Mucosa of gallbladder (tissue), 1 donor: ENCODE data around the gene B4GALT1. TPM values are rescaled to one million over a fixed set of nuclear protein-coding genes. Genes with fewer than 3 reads are reported as not detected.

ENCODE experiments used
- DNase-seq: peaks from one replicate; pipeline ENCODE4 v3.0.0-alpha.2; 2020; ENCODE audit warnings: low spot score
- total RNA-seq: library from RNA; stranded (reverse); gene quantifications from one replicate; pipeline ENCODE4 v1.2.1, GENCODE V29; 2021
- donor health status: DM: no; HTN: no; CAD: no.

The B4GALT1 gene
- total RNA-seq, 1 donor from 2014 or later = 66.8 TPM

DNA sequence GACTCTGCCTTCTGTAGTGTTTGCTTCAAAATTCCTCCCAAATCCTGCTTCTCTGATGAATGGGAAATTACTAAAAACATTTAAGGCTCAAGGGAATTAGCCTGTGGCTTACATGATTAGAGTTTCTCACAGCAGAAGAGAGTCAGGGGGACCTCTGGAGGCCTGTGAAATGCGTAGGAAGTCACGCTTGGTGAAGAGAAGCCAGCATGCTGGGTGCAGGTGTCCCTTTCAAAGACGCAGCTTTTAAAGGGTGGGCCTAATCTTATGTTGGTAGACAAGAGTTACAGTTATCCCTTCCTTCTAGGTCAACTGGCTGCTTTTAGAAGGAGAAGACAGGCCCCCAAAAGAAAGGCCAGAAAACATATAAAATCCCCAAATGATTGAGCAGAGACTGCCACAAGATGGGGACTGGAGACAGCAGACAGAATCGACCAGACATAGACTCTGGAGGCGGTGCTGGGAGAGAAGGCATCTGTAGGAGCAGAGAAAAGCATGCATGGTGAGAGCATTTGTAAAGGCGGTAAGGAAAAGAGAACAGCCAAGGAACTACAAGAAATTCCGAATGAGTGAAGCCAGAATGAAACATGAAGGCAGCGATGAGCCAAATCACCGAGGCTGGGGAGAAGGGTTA lies 42.3 kb downstream of the B4GALT1 start:
- no peak for DNase-seq

DNA sequence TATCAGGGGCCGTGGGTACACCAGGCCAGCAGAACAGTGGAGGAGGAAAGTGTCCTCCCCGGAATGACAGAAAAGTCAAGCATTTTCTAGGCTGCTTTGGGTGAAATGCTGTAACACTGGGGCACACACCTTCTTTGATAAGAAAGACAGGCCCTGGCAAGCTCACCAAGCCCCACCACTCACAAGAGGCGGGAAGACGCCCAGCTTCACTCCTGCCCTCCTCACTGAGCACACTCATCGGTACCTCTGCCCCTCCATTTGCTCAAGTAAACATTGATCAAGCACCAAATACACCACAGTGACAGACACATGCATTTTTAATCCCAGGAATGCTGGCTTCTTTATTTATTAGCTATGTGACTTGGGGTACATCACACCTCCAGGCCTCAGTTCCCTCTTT lies 43.1 kb downstream of the B4GALT1 start:
- DNase-seq = no peak

DNA sequence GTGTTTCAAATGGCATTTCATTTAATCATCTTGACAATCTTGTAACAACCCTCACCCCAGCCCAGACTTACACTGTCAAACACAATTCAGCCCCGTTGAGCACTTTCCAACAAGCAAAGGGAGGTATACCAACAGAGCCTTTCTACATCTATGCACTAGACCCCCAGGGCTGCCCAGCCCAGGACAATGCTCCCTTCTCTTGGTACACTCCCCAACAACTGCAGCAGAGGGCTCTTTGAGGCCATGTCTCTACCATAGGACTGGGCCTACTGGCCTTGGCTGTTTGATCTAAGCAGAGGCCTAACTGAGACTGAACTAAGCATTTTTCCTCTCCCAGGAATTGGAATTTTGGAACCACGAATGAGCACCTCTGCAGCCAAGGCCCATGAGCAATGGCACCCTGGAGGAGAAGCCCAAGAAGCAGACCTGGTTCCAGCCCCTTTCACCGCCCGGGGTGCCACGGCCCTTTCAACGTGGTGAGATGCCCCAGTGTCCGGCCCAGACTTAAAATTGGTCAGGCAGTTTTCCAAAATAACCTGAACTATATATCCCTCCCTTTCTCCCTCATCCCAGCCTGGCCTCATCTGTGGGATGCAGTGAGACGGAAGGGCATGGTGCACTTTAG lies 43.6 kb downstream of the B4GALT1 start:
- no peak for DNase-seq

DNA sequence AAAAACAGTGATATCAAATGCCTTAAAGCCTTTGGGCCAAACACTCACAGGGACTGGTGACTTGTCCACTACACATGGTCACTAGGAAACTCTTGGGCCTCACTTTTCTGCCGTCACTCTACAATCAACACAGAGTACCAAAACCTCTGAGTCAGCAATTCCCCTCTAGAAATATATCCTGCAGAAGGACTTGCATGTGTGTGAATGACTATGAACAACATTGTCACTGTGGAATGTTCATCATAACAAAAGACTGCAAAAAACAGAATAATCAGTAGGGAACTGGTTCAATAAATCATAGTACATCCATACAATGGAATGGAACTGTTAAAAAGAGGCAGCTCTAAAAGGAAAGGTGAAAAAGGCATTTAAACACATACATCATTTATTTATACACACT lies 46.5 kb downstream of the B4GALT1 start:
- DNase-seq = no peak

DNA sequence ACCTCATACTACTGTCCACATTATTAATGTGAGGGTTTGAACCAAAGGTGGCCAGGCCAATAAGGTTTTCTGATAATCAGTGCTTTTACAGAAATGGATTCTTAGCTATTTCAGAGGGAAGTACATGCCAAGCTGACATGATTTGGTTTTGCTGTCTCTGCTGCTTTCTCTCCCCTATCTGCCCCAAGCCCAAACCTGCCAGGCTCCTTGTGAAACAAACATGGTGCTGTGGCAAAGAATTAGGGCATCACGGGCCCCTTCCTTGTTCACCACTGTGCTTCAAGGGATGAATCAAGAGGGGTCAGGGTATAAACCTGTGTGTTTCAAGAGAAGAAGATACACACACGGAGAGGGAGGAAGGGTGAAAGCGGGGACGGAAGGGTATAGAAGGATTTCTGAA lies 49.3 kb downstream of the B4GALT1 start:
- DNase-seq = no peak

DNA sequence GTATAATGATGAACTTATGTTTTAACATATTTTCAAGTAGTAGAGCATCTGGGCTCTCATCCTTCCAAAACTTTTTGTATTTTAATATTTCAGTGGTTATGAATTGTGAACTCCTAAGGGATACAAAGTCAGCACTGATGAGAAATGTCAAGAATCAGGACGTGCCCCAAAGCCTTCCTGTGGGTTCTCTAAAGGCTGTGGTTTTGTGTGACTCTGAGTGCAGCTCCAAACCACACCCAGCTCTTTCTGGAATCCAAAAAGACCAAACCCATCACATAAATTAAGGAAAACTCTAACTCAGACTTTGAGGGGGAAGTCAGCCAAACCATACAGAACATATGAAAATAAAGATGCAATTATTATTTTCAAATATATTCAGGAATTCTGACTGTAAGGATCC lies 49.8 kb downstream of the B4GALT1 start:
- no peak for DNase-seq

DNA sequence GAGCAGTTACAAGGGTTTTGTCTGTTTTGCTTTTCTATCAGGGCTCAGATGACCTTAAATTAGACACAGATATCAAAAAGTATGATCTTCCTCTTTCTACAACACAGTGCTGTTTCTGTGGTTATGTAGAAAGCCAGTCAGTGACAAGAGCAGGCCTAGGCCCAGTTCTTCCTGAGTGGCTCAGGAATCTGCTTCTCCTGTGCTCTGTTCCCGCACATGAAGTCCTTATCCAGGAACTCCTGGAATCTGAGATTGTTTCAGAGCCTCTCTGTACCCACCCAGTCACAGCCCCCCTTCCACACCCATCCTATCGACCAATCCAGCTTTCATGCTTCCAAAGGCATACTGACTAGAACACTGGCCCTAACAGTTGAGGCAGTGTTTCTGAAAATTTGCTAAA lies 50.3 kb downstream of the B4GALT1 start:
- no peak for DNase-seq

DNA sequence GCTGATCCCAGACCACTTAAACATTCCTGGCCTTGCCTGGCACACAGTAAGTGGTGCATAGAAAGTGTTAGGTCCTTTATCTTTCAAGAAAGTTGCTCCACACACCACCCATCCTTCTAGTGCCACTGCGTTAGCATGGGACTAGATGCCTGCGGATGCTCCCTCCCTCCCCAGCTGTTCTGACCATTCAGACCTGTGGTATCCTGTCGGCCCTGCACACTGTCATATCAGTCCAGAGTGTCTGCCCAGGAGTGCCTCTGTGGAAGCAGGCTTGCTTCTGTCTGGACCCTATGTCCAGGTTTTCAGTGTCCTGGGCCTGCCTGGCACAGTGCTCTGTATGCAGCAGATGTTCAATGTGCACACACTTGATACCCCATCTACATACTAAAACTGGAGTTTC lies 52.4 kb downstream of the B4GALT1 start:
- DNase-seq = no peak

DNA sequence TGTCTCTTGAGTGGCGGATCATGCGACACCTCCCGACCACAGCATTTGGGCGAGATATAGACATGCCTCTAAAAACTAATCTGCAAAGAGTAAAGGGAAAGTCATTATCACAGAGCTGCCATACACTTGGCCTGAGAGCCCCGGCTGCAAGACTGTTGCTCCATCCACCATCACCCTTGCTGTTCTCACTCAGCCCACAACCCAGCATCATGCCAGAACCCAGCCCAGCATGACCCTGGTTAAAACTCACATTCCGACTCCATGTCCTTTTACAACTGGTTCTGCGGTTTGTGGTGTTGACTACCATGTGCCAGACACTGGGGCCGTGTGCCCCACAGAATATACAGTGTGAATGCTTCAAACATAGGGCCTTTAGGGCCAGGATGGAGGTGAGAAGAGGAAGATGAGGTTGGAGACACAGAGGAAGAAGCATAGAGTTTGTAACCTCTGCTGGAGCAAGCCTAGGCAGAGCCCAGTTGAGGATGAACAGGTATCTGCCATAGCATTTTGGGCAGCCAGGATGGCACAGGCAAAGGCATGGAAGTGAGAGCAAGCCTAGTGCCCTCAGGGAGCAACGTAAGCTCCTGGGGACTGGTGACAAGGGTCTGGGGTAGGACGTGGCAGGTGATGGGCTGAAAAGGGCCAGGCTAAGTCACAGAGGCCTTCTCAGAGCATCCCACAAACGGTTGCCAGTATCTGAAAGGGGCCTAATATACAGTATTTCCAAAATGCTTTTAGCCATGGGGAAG lies 53.2 kb downstream of the B4GALT1 start:
- no peak for DNase-seq

DNA sequence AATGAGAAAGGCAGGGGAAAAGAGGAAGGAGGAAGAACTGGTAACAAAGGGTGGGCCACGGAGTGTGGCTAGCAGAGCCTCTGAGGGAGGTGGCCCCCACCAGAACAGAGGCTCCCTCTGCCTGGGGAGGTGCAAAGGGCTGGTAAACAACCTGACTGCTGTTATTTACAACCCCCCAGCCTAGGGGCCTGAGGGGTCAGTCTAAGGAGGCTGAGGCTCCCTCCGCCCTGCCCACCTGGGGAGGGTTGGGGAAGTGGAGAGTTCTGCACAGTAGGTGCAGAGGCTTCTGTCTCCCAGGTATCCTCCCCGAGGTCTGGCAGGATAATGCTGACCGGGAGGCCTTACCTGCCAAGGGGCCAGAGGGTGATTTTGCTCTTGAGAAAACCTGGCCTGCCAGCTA lies 55.0 kb downstream of the B4GALT1 start:
- no peak for DNase-seq

DNA sequence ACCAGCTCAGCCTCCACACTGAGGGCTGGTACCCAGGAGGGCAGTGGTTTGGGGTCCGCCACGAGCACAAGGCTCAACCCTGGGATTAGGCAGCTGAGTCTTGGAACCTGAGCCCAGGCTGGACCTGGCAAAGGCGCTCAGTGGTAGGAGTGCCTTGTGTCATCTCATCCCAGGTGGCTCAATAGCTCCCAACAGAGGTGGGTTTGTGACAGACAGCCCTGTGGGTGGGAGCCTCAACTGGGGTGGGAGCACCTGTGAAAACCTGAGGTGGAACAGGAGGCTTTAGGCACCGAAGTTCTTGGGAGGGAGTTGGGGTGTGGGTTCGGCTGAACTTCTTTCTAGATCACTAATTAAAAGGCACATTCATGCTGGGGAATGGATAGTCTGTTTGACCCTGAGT lies 55.5 kb downstream of the B4GALT1 start:
- no peak for DNase-seq

DNA sequence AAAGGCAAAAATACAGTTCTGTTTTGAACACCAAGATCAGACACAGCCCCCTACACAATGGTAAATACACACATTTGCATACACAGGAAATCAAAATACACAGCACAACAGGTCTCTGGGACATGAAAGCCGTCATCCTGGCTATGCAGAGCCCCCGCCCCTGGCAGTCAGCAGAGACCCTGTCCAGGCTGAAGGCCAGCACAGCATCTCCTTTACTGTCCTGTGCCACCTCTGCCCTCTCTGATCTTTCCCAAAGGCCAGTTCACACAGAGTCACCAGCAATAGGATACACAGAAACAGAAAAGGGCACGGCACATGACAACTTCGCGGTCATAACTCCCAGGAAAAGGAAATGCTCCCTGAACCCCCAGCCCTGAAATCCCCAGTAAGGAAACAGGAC lies 56.5 kb downstream of the B4GALT1 start:
- no peak for DNase-seq

DNA sequence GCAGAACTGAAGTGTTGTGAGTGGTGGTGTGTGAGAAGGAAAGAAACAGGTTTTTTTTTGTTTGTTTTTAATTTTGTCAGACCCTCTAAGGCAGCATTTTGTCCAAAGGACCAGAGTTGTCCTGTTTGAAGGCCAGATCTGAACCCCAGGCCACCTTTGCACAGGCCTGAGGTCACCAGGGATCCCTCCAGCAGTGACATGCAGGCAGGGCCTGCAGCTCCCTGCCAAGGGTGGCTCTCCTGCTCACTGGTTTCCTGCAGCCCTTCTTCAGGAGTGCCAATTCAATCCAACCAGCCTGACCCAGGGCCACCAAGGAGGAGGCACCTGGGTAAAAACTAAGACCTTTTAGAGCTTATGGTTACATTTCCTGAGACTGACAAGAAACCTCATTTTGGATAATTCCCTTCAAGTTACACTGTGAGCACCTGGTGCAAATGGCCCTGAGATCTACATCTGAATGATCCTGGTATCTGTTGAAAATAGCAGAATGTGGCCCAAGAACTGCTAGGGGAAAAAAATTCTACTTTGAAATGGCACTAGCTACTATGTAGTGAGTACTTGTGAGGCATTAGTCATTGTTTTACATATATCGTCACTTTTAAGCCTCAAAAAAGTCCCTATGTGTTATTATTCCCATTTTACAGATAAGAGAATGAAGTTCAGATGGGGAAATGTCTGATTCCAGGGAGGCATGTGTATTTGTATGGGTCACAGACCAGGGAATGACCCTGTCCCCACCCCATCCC lies 57.1 kb downstream of the B4GALT1 start:
- no peak for DNase-seq

DNA sequence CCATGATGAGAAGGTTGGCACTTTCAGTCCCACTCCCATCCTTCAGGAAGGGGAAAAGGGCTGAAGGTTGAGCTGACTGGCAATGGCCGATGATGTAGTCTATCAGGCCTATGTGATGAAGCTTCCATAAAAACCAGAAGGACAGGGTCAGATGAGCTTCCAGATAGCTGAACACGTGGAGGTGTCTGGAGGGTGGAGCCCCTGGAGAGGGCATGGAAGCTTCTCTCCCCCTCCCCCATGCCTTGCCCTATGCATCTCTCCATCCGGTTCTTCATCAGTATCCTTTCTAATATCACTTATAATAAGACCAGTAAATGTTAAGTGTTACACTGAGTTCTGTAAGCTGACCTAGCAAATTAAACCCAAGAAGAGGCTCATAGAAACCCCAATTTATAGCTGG lies 58.0 kb downstream of the B4GALT1 start:
- no peak for DNase-seq

DNA sequence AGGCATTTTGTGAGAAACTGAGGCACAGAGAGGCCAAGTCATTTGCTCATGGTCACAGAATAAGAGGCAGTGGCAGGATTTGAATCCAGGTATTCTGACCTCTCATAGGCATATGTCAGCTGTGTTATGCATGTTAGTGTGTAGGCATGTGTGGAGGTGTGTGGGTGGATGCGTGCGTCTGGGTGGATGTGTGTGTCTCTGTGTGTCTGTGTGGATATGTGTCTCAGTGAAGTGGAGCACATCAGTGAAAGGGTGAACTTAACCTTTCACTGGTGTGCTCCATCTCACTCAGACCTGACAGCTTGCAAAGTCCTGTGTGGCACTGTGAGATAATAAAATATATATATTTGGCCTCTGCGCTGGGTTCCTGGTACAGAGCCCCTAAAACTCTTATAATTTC lies 58.7 kb downstream of the B4GALT1 start:
- DNase-seq = no peak

DNA sequence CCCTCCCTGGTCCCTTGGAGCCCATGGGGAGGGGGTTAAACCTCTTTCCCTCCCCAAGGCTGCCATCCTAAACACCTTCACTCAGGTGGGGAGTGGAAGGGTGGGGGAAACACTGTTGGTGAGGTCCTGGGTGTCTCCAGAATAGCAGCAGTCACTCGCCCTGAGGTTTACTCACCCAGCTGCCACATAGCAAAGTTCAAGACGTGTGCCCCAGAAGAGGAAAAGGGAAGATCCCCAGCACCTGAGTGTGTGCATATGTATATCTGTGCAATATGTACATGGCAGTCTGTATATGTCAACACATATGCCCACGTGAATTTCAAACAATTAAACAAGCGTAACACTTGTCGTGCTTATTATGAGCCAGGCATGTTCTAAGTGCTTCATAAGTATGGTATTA lies 59.4 kb downstream of the B4GALT1 start:
- DNase-seq = no peak

DNA sequence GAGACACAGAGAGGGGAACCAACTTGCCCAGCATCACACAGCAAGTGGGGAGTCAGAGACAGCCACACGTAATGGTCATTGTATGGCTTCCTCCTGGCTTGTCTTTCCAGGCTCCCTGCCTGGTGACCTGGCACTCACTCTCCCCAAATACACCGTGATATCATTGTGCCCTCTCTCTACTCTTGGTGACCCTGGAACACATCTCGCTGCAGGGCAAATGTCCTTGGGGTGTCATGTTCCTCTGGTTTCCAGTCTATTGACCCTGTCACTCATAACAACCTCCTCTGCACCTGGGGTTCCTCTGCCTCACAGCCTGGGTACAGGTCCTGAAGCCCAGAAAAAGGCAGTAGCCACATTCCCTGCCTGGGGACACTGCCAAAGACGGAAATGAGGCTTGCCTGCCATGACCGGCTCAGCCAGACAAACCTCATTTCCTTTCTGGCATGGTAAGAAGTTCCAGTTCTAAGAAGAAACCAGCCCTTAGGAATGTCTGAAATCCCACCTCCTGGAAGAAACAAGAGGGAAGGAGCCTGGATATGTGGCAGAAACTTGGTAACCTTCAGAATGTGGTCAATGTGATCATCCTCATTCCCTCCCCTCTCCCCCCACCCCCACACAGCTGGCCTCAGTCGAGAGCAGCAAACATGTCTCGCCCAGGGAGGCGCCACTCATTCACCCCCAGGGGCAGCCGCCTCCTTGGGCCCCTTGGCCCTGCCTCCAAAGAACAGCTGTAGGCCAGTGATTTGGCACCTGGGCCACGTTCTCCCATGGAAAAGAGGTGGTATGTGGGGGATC lies 60.1 kb downstream of the B4GALT1 start:
- DNase-seq = peak; percentile 29

DNA sequence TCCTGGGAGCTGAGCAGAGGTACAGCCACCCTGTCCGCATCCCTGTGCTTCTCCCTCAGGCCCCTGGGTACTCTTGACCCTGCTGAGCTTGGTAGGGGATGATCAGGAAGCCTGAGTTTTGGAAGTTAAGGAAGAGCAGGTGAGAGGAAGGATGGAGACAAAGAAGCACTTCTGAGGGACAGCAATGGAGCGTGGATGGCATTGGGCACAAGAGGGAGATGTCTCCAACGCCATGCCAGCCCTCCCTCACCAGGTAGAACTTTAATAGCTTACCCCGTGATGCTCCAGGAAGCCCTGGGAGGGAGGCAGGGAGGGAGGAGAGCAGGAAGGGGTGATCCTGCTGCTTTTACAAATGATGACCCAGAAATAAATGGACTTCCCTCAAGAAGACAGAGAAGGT lies 60.8 kb downstream of the B4GALT1 start:
- no peak for DNase-seq

DNA sequence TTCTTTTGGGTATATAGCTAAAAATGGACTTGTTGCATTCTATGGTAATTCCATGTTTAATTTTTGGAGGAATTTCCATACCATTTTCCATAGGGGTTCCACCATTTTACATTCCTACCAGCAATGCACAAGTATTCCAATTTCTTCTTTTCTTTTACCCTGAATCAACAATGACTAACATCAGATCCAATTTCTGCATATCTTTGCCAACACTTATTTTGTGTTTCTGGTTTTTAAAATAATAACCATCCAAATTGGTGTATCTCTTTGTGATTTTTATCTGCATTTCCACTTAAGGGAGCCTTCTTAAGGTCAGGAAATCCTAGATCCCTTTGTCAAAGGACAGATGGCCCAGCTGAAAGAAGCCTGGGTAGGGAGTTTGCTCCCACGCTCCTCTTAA lies 61.2 kb downstream of the B4GALT1 start:
- DNase-seq = no peak

DNA sequence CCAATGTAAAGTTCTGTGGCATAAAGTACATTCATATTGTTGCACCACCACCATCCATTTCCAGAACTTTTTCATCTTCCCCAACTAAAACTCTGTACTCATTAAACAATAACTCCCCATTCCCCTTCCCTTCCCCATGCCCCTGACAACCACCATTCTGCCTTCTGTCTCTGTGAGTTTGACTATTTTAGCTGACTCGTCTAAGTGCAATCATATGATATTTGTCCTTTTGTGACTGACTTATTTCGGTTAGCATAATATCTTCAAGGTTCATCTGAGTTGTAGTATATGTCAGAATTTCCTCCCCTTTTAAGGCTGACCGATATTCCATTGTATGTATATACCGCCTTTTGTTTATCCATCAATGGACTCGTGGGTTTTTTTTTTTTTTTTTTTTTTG lies 61.6 kb downstream of the B4GALT1 start:
- no peak for DNase-seq

DNA sequence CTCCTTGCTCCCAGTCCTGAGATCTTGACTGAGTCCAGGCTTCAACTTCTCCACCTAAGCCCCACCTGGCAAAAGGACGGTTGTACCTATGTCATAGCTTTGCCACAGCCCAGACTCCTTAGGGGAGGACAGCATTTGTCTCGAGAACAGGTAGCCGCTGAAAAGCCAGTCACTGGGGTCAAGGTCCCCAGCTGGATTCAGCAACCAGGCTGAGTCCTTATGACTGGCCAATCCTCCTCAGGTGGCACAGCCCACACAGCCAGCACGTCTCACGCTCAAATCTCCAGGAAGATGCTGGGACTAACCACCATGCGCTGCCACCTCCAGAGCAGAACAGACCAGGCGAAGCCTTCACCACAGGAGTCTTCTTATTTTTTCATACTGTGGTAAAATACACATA lies 62.7 kb downstream of the B4GALT1 start:
- DNase-seq = no peak
